HUES64 (cell line): Measurements from ENCODE around the gene CNTNAP2.

Source experiments
- H3K27ac ChIP-seq: 2 replicates; pipeline ENCODE4 v1.7.0; 2013; ENCODE audit warnings: low read depth, low read length, inconsistent platforms
- H3K27me3 ChIP-seq: 2 replicates; pipeline ENCODE4 v1.6.1; 2013; ENCODE audit warnings: mild to moderate bottlenecking, low read length; ENCODE audit not compliant: insufficient read depth
- H3K36me3 ChIP-seq: 2 replicates; pipeline ENCODE4 v1.6.1; 2013; ENCODE audit warnings: mild to moderate bottlenecking, low read length; ENCODE audit not compliant: insufficient read depth
- H3K4me1 ChIP-seq: 2 replicates; pipeline ENCODE4 v1.6.1; 2013; ENCODE audit warnings: mild to moderate bottlenecking, low read length, moderate library complexity; ENCODE audit not compliant: insufficient read depth
- H3K4me3 ChIP-seq: 2 replicates; pipeline ENCODE4 v1.5.1; 2013; ENCODE audit warnings: mild to moderate bottlenecking, low read length, moderate library complexity
- H3K9ac ChIP-seq: 2 replicates; pipeline ENCODE4 v1.6.1; 2013; ENCODE audit warnings: mild to moderate bottlenecking, low read depth, low read length
- H3K9me3 ChIP-seq: 2 replicates; pipeline ENCODE4 v1.6.1; 2013; ENCODE audit warnings: low read depth, low read length; ENCODE audit not compliant: insufficient read depth
- WGBS: fragments of 150-250, 120-280 bp; methylation state at CpG from one replicate; pipeline ENCODE4 v1.1.7; 2013; ENCODE audit warnings: missing lambda C conversion rate; 5-methylcytosine and 5-hydroxymethylcytosine counted together

The CNTNAP2 gene

DNA sequence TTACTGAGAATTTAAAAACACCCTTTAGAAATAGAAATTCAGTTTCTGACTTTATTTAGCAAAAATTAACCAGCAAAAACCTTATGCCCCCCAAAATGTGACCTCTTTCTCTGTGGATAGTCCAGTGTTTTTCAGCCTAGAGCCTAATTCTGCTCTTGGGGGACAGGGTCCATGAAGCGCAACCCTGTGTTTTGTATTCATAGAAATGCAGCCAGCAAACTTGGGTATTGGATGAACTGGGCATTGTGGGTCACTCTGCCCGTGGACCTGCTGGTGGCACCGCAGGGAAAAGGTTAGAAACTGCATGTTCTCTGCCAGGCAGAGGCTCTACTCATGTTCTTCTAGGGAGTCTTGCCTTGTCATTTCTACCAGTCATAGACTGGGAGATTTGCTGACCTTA, 1686.5 kb downstream of the CNTNAP2 start:
- H3K9me3 ChIP-seq: peaks cover 11% of the 10 kb centered on the region; the same call in 1 of the 2 replicates
- H3K9ac ChIP-seq: no peak overlapping the region
- no peak overlapping the region for H3K27ac ChIP-seq
- no peaks in the 10 kb centered on the region for H3K4me1 ChIP-seq
- H3K4me3 ChIP-seq: no peak overlapping the region
- no peaks in the 10 kb centered on the region for H3K27me3 ChIP-seq
- no peaks in the 10 kb centered on the region for H3K36me3 ChIP-seq
- 93% methylated on average over 3 of the region's 3 CpGs for WGBS

DNA sequence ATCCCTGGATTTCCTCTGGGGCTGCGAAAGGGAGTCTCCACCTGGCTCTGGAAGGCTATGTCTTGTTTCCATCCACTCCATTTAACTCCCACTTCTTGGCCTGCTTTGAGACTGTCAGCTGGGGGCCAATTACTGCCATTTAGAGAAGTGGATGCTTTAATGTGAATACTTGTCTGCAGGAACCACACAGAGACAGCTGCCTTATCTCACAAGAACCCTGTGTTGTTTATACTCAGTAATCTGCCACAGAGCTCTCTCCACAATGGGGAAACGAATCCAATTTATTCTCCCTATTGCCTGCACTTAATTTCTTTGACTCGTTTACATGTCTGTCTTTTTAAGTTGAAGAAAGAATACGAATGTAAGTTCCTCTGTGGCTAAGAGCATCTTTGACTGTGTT, 1687.0 kb downstream of the CNTNAP2 start:
- Histone ChIP-seq H3K9me3 (peaks cover 11% of the 10 kb centered on the region; the same call in 1 of the 2 replicates), H3K27ac (no peak overlapping the region), H3K36me3 (no peaks in the 10 kb centered on the region), H3K4me1 (no peaks in the 10 kb centered on the region), H3K4me3 (no peak overlapping the region), H3K9ac (no peak overlapping the region), H3K27me3 (no peaks in the 10 kb centered on the region)
- WGBS: 78% methylated on average over 4 of the region's 4 CpGs

DNA sequence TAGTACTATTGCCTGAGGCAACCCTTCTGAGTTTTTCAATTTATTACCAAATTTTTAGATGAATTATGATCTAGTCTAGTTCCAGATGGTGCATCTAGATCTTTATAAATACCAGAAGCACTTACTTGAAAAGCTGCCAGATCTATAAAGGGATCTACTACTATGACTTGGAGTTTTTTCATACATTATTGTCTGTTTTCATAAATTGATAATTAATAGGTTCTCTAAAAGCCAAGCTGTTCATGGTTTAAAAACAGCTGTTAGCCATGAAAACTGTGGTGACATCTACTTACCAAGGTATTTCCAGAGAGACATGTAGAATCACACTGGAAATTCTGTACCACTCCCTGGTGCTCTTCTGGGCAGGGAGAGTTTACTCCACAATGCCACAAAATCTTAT, 1687.4 kb downstream of the CNTNAP2 start:
- no peaks in the 10 kb centered on the region for H3K4me1 ChIP-seq
- H3K4me3 ChIP-seq: no peak overlapping the region
- H3K9me3 ChIP-seq: peaks cover 11% of the 10 kb centered on the region; the same call in 1 of the 2 replicates
- no peak overlapping the region for H3K9ac ChIP-seq
- no peaks in the 10 kb centered on the region for H3K27me3 ChIP-seq
- H3K27ac ChIP-seq: no peak overlapping the region
- no peaks in the 10 kb centered on the region for H3K36me3 ChIP-seq

DNA sequence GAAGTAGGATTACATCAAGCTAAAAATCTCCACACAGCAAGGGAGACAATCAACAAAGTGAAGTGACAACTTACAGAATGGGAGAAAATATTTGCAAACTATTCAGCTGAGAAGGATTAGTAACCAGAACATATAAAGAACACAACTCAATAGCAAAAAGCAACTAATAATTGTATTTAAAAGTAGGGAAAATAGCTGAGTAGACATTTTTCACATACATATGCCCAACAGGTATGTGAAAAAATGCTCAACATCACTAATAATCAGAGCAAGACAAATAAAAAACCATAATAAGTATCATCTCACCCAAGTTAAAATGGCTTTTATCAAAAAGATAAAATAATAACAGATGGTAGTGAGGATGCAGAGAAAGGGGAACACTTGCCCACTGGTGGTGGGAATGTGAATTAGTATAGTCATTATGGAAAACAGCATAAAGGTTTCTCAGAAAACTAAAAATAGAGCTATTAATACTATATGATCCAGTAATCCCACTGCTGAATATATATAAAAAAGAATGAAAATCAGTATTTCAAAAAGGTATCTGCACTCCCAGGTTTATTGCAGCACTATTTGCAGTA, 1689.5 kb downstream of the CNTNAP2 start:
- Histone ChIP-seq H3K27ac (no peak overlapping the region), H3K4me3 (no peak overlapping the region), H3K36me3 (no peaks in the 10 kb centered on the region), H3K4me1 (no peaks in the 10 kb centered on the region), H3K9ac (no peak overlapping the region), H3K27me3 (no peaks in the 10 kb centered on the region), H3K9me3 (peaks cover 11% of the 10 kb centered on the region; the same call in 1 of the 2 replicates)

DNA sequence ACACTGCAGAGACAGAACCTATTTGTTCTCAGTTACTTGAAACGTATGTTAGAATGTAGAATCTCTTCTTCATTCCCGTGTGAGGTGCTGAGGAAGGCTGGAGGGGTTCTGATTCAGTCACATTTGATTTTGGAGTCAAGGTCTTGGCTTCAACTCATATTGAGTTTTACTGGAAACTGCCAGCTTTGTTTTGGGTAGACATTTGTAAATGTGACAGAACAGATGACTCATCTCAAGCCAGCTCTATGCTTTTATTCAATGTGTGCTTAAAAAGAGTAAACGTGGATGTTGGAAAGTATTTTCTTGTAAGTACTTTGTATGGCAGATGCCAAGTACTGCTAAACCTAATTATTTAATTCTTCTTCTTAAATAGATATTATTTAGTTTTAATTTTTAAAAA, 1693.2 kb downstream of the CNTNAP2 start:
- Histone ChIP-seq H3K9me3 (peaks cover 11% of the 10 kb centered on the region; the same call in 1 of the 2 replicates), H3K9ac (no peak overlapping the region), H3K36me3 (no peaks in the 10 kb centered on the region), H3K27me3 (no peaks in the 10 kb centered on the region), H3K4me1 (no peaks in the 10 kb centered on the region), H3K27ac (no peak overlapping the region), H3K4me3 (no peak overlapping the region)
- WGBS: 87% methylated on average over 2 of the region's 3 CpGs

DNA sequence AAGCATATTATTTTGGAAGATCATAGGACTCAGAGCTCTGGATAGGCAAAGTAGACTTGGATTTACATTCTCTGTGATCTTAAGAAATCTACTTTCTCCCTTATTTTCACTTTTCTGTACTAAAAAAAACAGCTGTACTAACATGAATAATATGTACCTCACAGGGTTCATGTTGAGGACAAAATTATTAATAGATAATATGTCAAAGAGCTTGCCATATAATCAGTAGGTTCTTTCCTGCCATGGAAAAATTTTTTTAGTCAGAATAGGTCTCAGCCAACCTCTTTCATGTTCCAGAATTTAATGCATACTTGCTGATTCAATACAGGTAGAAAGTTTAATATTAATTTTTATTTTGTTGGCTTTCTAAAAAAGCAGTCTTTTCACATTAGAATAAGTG, 1693.7 kb downstream of the CNTNAP2 start:
- Histone ChIP-seq H3K27me3 (no peaks in the 10 kb centered on the region), H3K9ac (no peak overlapping the region), H3K36me3 (no peaks in the 10 kb centered on the region), H3K27ac (no peak overlapping the region), H3K9me3 (peaks cover 11% of the 10 kb centered on the region; the same call in 1 of the 2 replicates), H3K4me1 (no peaks in the 10 kb centered on the region), H3K4me3 (no peak overlapping the region)

DNA sequence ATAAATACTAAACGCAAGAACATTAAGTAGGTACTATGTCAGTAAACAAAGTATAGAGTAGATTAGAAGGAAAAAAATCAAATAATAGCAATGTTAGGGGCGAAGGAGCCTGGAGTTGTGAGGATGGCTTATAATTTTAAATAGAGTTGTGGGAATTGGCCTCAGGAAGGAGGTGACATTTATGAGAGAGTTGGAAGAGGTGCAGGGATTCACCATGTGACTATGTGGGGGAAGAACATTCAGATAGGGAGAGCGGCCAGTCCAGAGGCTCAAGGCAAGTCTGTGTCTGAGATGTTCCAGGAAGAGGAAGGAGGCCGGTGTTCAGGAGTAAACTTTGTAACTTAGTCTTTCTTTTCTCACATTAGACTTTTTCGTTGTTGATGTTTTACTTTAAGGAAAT, 1695.3 kb downstream of the CNTNAP2 start:
- WGBS: 99% methylated on average over 3 of the region's 5 CpGs
- Histone ChIP-seq H3K4me3 (no peak overlapping the region), H3K9ac (no peak overlapping the region), H3K27me3 (no peaks in the 10 kb centered on the region), H3K9me3 (no peaks in the 10 kb centered on the region), H3K4me1 (no peaks in the 10 kb centered on the region), H3K27ac (no peak overlapping the region), H3K36me3 (no peaks in the 10 kb centered on the region)

DNA sequence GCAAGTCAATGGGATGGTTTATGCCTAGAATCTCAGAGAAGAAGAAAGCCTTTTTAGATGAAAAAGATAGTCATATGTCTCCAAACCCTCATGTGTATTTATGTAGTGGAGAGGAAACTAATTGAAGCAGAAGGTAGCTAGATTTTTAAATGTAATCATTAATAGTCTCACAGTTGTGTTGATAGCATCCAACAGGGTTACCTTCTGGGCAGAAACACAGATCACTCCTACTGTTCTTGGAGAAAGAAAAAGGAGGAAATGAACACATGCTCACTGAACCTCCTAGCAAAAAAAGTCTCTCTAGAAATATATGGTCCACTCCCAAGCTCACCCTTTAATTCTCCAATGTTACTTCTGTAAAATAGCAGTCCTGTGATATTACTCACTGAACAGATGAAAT, 1696.7 kb downstream of the CNTNAP2 start:
- H3K27ac ChIP-seq: no peak overlapping the region
- no peaks in the 10 kb centered on the region for H3K27me3 ChIP-seq
- H3K4me3 ChIP-seq: no peak overlapping the region
- no peaks in the 10 kb centered on the region for H3K9me3 ChIP-seq
- H3K9ac ChIP-seq: no peak overlapping the region
- H3K4me1 ChIP-seq: no peaks in the 10 kb centered on the region
- no peaks in the 10 kb centered on the region for H3K36me3 ChIP-seq

DNA sequence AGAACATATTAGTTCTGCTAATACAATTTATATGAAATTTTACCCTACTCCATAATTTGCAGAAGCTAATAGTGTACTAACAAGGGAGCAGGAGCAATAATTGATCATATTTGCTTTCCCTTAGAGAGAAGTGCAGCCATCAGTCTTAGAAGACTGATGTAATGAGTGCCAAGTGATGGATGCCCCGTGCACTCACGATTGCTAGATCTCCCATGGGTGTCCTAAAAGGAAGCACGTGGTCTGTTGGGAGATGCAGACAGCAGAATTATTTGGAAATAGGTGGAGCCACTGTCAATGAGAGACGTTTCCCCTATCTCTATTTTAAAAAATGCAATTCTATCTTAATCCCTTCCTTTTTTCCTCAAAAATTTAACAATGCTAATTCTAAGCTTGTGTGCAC, 1701.7 kb downstream of the CNTNAP2 start:
- no peak overlapping the region for H3K9ac ChIP-seq
- H3K27me3 ChIP-seq: no peaks in the 10 kb centered on the region
- no peaks in the 10 kb centered on the region for H3K9me3 ChIP-seq
- H3K36me3 ChIP-seq: no peaks in the 10 kb centered on the region
- no peak overlapping the region for H3K27ac ChIP-seq
- 90% methylated on average over 4 of the region's 4 CpGs for WGBS
- no peaks in the 10 kb centered on the region for H3K4me1 ChIP-seq
- no peak overlapping the region for H3K4me3 ChIP-seq

DNA sequence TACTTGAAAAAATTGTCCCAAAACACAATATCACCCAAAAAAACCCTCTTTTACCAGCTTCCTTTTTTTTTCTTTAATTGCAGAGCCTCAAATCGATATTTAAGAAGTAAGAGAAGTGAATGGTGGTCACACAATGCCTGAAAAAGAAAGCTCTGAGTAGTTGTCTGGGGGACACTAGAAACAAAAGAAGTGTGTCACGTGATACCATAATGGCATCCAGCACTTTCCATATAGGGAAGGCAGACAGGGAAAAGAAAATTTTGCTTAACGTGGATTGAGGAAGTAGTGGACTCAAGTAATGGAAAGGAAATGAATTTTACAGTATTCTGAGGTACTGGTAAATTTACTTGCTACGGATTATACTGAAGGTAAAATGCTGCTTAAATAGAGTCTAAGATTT, 1708.1 kb downstream of the CNTNAP2 start:
- Histone ChIP-seq H3K36me3 (no peaks in the 10 kb centered on the region), H3K27ac (no peak overlapping the region), H3K9ac (no peak overlapping the region), H3K27me3 (no peaks in the 10 kb centered on the region), H3K4me3 (no peak overlapping the region), H3K4me1 (no peaks in the 10 kb centered on the region), H3K9me3 (no peaks in the 10 kb centered on the region)
- WGBS: 96% methylated on average over 4 of the region's 4 CpGs

DNA sequence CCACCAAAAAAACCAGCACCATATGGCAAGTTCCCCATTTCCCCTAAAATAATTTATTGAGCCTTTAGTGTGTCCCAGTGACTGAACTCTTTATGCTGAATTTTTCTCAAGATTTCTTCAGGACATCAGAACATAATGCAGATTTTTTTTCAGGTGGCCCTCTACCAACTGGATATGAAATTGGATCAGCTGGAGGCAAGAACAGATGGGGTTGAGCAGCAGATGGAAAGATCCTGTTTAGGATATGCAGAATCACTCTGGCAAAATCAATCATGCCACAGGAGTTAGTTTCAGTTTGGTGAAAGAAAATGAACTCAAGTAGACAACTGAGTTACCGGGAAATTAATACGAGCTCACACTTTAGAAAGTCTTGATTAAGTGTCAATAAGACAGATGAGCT, 1712.4 kb downstream of the CNTNAP2 start:
- Histone ChIP-seq H3K9ac (no peak overlapping the region), H3K27me3 (no peaks in the 10 kb centered on the region), H3K36me3 (no peaks in the 10 kb centered on the region), H3K4me3 (no peak overlapping the region), H3K9me3 (no peaks in the 10 kb centered on the region), H3K27ac (no peak overlapping the region), H3K4me1 (no peaks in the 10 kb centered on the region)
- WGBS: 97% methylated on average over 2 of the region's 2 CpGs

DNA sequence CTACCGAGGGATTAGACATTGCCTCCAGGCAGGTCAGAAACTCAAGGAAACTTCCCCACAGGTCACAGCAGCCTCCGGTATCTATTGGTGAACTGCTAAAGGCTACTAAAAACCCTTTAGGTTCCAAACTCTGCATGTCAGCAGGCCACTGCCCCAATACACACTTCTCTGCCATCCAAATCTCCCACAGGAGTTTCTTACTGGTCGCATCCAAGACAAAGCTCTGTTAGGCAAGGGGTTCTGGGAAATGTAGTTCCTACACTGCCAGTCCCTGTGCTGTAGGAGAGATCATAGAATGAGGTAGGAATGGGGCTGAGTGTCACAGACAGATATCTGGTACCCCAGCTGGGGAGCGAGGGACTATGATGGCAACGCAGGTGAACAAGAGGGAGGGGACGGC, 1717.0 kb downstream of the CNTNAP2 start:
- no peaks in the 10 kb centered on the region; the same call in 1 of the 2 replicates for H3K9me3 ChIP-seq
- no peak overlapping the region for H3K4me3 ChIP-seq
- H3K27me3 ChIP-seq: no peaks in the 10 kb centered on the region
- H3K27ac ChIP-seq: no peak overlapping the region
- no peaks in the 10 kb centered on the region for H3K36me3 ChIP-seq
- H3K4me1 ChIP-seq: no peaks in the 10 kb centered on the region
- WGBS: 81% methylated on average over 6 of the region's 6 CpGs
- no peak overlapping the region for H3K9ac ChIP-seq
